ENCODE measurements around the gene MRPL42.
"Not testable (repeated sequence)": the region's sequence is repeated elsewhere in the genome, so short reads cannot be mapped to it uniquely, and the experiment has no call there.

The MRPL42 gene

DNA sequence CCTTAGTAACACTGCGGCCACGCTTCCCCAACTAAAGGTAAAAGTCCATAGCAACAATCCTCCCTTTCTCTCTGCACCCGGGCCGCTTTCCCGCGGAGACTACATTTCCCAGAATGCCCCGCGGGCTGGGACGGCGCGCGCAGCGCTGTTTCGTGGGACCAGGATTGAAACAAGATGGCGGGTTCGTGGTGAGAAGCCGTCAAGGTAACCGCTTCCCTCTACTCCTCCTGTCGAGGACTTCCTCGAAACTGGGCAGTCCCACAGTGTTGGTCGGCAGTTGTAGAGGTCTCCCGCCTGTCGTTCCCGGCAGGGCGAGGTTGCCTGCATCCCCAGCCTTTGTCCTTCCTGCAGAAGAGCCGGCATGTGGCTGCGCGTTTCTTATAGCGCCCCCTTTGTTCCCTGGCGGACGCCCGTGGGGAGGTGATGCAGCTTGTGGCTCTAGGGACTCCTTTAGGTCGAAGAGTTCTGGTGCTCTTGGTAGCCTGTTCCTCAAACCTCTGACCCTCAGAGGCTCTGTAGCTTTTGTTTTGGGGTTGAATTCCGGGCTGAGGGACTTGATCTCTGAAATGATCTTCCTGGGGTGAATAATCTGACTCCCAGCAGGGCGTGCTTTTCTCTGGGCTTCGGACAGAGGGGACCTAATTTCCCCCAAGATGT, at the start of gene MRPL42:
TSS of gene MRPL42 (plus strand) at position 164 of the 657 bp plus-strand sequence. CDS start 1,772 bp downstream, outside the sequence.
- DNase-seq (ENCODE audit: low spot score), result peak; percentile 94

DNA sequence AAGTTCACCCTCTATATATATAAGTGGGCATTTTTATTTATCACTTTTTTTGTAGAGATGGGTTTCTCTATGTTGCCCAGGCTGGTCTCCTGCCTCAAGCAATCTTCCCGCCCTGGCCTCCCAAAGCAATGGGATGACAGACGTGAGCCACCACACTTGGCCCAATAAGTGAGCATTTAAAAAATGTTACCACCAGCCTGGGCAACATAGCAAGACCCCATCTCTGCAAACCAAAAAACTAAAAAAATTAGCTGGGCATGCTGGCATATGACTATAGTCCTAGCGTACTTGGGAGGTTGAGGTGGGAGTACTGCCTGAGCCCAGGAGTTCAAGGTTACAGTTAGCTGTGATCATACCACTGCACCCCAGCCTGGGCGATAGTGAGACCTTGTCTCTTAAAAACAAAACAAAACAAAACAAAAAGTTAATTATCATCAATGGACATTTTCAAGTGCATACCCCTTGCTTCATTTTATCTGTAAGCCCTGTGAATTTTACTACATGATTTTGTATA, 49.3 kb upstream of the MRPL42 start:
- no peak for DNase-seq (ENCODE audit: low spot score)

DNA sequence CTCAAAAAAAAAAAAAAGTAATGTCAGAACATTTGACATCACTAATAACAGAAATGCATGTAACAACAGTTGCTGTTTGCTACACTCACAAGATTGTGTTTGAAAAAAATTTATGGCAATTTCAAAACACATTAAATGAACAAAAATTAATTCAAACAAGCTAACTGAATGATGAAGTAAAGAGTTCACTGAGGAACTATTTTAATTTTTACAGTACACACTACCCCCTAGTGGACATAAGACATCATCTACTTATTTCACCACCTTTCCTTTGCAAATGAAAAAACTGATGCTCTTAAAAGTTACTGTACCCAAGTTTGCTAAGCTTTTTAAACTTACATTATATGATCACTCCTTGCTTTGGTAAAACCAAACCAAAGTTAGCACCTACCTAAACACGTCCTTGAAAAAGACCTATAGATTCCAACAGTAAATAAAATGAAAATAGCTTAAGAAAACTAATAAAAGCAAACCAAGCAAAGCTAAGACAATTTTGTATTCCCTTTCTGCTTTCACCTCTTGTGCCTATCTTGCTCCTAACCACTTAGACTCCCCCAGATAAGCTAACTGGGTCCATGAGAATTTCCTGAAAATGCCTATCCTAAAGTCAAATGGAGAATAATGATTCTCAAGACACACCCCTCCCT, 47.8 kb upstream of the MRPL42 start:
- peak; percentile 52 for DNase-seq (ENCODE audit: low spot score)

DNA sequence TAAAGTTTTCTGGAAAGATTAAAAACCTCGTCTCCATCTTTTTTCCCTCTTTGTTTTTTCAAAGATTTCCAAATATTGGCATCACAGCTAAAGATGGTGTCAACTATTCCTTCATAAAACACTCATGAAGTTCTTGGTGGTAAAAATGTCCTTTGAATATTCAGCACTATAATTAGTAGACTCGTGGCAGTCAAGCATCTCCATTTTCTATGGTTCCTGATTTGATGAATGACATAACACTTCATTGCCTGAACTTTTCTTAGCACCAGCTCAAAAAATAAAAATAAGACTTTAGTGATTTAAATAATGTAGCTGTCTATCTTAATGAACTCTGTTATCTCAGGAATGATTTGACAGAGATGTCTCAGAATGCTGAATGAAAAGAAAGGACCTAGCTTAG, 45.3 kb upstream of the MRPL42 start:
- DNase-seq (ENCODE audit: low spot score), result no peak

DNA sequence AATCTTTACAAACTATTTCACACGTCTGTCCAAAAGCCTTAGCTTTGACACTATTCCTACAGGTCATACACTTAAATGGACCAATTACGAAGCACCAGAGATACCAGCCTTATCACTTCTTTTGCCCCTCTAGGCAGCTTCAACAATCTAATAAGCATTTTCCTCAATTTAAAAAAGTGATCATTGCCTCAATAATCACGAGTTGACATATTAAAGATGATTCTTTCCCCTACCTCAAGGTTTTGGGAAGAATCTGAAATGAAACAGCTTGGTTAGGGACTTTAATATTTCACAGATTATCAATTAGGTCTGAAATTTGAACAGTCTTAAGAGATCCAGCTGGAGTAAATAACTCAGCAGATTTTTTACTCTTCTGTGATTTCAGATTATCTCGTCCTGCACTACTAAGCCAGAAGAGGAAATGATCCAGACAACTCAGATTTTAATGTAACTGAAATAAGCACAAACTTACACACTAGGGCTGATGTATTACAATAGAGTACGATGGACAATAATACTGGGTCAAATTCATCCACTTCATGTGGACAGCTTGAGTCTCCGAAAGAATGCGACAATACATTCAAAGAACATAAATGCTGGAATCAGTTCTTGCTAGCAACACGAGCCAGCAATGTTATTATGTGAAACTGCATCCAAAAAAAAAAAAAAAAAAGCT, 41.4 kb upstream of the MRPL42 start:
- no peak for DNase-seq (ENCODE audit: low spot score)

DNA sequence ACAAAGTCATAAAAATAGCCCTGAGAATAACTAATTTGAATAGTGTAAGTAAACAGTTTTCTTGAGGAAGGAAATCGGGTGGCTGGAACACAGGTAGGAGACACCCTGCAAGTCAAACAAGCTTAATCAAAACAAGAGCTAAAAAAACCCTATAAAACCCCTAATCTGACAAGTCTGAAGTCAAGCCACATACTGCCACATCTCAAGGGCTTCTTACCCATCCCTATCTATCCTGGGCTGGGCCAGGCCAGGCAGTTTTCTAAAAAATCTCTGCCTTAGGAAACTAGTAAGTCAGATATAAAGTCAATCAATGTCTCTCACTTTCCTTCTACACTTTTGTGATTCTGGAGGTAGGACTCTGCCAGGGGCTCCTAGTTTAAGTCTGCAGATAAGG, 40.9 kb upstream of the MRPL42 start:
- DNase-seq (ENCODE audit: low spot score), result no peak

DNA sequence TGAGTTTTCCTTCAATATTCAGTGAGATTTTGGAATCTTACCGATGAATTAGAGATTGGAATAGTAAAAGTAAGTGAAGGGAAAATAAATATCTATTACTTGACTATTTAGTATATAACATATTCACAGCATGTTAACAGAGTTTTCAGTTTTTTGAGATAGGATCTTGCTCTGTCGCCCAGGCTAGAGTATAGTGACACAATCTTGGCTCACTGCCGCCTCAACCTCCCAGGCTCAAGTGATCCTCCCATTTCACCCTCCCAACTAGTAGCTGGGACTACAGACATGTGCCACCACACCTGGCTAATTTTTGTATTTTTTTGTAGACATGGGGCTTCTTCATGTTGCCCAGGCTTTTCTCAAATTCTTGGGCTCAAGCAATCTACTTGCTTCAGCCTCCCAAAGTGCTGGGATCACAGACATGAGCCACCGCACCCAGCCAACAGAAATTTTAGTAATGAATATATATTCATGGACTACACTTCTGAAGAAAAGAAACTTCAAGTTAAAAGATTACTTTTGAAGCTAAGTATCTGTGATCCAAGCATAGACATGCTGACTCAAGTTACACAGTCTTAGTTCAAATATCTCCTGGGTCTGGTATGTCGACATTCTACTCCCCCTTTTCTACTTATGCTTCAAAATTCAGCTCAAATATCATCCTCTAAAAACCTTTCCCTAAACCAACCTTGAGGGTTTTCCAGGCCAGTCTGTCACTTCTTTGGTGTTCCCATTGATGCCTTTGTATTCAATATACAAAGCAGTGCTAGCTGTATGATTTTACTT, 39.3 kb upstream of the MRPL42 start:
- no peak for DNase-seq (ENCODE audit: low spot score)

DNA sequence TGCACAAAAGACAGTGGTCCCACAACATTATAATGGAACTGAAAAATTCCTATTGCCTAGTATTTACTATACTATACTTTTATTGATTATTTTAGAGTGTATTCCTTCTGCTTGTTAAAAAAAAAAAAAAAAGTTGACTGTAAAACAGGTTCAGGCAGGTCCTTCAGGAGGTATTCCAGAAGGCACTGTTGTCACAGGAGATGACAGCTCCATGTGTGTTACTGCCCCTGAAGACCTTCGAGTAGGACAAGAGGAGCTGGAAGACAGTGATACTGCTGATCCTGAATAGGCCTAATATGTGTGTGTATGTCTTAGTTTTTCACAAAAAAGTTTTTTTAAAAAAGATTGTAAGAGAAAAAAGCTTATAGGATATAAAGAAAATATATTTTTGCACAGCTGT, 37.9 kb upstream of the MRPL42 start:
- no peak for DNase-seq (ENCODE audit: low spot score)

DNA sequence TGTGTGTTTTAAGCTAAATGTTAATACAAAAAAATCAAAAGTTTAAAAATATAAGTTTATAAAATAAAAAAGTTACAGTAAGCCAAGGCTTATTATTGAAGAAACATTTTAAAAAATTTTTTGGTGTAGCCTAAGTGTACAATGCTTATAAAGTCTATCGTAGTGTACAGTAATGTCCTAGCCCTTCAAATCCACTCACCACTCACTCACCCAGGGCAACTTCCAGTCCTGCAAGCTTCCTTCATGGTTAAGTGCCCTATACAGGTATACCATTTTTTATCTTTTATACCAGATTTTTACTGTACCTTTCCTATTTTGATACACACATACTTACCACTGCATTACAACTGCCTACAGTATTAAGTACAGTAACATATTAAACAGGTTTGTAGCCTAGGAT, 37.5 kb upstream of the MRPL42 start:
- DNase-seq (ENCODE audit: low spot score), result no peak

DNA sequence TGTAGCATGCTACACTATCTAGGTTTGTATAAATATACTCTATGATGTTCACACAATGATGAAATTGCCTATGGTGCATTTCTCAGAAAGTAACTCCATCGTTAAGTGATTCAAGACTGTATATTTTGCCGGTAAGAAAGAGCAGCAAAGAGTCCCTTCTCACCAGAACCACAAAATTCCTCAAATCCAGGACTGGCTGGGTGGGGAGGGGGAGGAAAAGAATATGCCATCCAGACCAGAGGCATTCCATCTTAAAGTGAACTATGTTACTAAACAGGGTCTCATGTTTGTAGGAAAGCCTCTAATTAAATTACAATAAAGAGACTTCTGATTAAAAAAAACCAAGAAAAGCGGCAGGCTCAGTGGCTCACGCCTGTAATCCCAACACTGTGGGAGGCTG, 37.0 kb upstream of the MRPL42 start:
- no peak for DNase-seq (ENCODE audit: low spot score)

DNA sequence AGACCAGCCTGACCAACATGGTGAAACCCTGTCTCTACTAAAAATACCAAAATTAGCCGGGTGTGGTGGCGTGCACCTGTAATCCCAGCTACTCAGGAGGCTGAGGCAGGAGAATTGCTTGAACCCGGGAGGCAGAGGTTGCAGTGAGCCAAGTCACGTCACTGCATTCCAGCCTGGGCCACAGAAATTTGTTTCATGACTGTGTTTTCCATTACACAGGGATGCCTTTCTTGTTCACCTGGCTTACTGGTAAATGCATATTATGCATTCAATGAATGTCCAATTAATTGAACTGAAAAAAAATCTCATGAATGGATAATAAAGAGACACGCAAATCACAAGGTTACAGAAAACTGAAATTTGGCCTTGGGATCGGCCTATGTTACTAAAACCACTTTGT, 35.3 kb upstream of the MRPL42 start:
- DNase-seq (ENCODE audit: low spot score), result not testable (repeated sequence)

DNA sequence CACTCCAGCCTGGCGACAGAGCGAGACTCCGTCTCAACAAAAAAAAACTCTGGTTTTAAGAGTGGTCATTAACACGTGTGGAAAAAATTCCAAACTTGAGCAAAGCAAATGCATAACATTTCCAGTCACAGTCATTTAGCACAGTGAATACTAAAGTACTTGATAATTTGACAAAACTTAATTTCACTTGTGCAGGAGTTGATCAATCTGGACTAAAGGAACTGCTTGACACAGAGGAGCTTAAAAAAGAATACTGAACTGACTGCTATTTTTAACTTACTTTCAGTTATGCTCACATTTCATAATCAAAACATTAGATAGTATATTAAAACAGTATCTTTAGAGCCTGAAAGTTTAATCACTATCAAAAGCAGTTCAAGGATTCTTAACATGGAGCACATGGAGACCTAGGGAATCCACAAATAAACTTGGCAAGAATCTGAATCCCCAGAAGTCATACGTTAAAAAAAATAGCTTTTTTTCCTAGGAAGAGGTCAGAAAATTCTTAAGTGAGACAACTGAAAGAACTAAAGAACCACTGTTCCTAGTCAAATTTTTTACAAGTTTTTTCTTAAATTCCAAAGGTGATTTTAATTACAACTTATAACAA, 33.0 kb upstream of the MRPL42 start:
- DNase-seq (ENCODE audit: low spot score), result no peak

DNA sequence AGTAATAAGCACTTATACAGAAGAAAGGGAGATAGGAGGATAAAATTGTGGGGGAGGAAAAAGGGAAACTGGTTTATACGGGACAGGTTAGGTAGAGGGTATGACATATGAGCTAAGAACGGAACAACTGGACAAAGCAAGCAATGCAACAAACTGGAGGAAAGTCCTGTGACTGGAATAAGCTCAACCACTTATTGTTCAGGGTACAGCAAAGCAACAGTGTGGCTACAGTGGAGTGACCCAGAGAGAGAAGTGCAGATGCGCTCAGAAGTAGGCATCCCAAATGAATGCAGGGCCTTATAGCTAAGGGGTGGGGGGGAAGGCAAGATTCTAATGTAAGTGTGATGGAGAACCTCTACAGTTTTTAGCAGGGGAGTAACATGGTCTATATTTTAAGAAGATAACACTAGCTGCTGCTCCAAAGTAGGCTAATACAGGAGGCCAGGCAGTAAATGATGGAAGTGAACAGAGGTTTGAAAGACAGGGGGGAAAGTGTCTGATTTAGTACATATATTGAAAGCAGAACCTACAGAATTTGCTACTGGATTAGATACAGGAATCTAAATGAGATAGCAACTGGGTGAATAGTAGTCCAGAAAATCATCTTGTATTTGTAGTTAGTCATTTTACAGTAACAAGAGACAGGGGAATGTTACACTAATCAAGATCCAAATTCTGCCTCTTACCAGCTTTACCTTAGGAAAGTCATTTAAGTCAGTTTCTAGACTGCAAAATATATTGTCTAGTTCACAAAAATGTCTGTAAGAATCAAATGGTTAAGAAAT, 28.9 kb upstream of the MRPL42 start:
- no peak for DNase-seq (ENCODE audit: low spot score)

DNA sequence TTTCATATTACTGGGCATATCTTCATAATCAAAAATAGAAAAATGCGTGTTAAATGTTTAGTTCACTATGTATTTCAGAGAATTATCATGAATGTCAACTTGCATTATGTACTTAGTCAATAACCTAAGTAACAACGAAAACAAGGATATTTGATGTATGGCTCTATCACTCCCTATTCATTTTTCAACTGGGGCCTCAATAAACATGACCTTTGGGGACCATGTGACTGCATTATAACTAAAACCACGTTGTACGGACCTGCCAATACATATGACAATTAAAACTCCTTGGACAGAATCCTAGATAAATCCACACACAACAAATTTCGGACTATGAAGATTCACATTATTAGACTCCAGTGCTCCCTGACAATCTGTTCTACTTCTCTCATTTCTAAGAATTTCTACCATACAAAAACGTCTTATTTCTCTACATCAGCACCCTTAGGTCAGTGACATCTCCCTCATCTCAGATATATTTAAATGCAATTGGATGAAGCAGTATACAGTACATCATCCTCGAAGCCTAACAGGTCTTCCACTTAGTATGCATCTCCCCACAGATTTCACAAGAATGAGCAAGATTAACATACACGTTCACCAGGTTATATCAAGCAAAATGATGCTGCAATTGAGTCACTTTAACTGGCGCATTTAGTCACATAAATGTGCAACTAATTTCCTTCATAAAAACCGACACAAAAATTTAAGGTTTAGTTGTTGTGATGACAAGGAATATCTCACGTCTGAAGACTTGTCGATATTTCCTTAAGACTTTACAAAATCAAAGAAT, 27.1 kb upstream of the MRPL42 start:
- DNase-seq (ENCODE audit: low spot score), result no peak

DNA sequence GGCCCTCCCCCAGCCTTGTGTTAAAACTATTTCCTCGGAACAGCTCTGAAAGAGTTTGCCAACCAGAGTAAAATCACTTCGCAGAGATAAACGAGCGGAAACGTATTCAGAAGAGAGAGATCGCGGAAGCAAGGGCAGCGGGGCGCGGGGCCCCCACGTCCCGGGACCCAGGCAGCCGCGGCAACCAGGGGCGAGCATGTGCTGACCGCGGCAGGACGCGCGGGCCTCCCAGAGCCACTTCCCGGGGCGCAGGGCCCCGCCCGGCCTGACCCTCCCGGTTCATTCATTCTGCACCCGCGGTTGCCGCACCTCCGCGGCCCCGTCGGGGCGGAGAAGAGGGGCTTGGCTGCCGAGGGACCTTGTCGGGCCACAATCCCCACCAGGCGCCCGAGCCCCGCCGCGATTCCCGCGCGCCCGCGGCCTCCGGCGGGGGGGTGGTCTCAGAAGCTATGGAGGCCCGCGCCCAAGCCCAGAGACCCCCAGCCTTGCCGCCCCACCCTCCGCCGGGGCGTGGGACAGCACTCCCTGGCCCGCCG, 26.2 kb upstream of the MRPL42 start:
- DNase-seq (ENCODE audit: low spot score), result no peak

DNA sequence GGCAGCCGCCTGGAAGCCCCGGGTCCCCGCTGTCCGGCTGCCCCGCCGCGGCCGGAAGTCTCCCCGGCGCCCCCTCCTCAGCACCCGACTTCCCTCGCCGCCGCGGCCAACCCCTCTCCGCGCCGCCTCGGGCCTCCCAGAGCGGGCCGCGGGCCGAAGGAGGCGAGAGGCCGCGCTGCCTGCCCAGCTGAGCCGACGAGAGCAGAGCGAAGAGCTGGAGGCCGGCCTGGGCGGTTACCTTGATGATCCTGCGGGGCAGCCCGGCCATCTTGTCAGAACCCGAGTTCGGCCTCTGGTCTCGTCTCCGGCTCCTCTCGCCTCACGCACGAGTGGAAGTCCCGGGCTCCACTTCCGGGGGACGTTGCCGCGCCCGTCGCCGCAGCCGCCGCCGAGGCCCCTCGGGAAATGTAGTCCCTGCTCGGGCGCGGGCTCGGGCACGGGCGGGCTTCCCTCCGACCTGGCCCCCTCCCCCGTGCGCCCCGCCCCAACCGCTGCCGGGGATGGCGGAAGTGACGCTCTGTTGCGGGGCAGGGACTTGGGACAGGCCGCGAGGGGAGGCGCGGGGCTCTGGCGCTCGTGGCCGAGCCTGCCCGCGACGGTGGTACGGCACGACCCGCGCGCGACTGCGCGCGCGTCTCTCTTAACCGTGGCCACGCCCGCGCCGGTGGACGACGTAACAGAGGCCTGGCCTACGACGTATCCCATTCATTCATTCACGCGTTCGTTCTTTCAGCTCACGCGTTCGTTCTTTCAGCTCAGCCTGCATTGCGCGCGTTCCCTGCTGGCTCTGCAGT, 25.5 kb upstream of the MRPL42 start, which contains the start of gene UBE2N:
TSS of gene UBE2N (minus strand) at position 331 of the 794 bp plus-strand sequence. CDS start at position 268, 63 bp downstream.
- peak; percentile 96 for DNase-seq (ENCODE audit: low spot score)

DNA sequence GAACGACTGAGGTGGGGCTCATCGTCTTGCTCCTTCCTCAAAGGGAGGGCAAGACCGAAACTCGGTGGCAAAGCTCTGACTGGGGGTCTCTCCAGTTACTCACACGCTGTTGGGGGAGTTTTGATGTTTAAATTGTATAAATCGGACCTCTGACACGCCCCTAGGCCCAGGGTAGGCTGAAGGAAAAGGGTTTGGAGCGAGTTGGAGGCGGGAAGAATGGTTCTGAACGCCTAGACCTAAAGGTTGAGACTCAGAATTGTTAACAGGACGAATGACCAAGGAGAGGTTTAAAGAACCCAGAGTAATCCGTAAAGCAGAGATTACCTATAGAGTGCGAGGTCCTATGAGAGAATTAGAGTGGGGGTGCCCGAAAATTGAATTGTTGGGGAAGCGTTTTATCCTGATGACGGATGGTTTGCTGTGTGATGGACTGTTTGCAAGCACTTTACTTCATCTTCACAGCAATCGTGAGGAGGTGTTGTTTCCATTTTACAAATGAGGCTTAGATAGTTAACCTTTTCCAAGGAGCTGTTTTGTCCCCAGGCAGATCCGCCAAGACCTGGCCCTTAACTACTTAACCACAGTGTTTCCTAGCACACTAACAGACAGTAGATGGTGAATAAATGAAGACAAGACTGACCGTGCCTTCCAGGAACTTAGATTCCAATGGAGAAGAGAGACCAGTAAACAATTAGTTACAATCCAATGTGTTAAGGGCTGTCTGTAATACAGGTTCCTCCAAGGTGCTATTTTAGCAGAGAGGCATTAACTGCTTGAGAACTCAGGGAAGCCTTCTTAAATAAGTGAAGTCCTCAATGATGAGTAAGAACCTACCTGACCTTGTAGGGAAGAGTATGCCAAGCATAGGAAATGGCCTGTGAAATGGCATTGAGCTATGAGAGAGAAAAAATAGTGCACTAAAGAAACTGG, 24.6 kb upstream of the MRPL42 start:
- DNase-seq (ENCODE audit: low spot score), result no peak

DNA sequence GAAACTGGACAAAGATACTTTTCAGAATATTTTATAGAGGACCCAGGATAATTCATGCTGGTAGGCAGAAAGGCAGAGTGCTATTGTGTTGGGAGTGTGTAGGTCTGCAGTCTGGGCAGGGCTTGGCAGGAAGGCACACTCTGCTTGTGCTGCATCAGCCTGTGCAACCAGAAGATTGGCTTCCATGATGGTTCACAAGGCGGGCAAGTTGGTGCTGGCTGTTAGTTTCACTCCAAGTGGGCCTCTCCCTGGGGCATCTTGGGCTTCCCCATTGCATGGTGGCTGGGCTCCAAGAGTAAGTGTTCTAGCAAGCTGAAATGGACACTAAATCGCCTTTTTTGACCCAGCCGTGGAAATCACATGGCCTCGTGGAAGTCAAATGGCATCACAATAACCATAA, 23.7 kb upstream of the MRPL42 start:
- DNase-seq (ENCODE audit: low spot score), result no peak
